H1 (cell line): ENCODE measurements around the gene NLRC3. TPM values are rescaled to one million over a fixed set of nuclear protein-coding genes. Genes with fewer than 3 reads are reported as not detected.

Source experiments
- CTBP2 ChIP-seq: IDR thresholded peaks from 2 replicates; pipeline ENCODE4 v1.7.0; 2011; ENCODE audit warnings: borderline replicate concordance, mild to moderate bottlenecking, moderate library complexity, mixed read lengths, low read length; ENCODE audit not compliant: insufficient read depth, insufficient read length
- FOSL1 ChIP-seq: IDR thresholded peaks from 2 replicates; pipeline ENCODE4 v1.6.1; 2011; ENCODE audit warnings: mild to moderate bottlenecking, low read depth, low read length, moderate library complexity; ENCODE audit not compliant: insufficient read depth
- JUN ChIP-seq: IDR thresholded peaks from 2 replicates; pipeline ENCODE4 v1.6.1; 2011; ENCODE audit warnings: low read depth, mild to moderate bottlenecking, improper control_type of control experiment, low read length
- KDM5A ChIP-seq: fragments of 200-600 bp; IDR thresholded peaks from 2 replicates; pipeline ENCODE4 v1.7.1; 2012; ENCODE audit warnings: mild to moderate bottlenecking, low read length, inconsistent platforms, mixed read lengths
- POLR2A ChIP-seq, 2 experiments: IDR thresholded peaks; 1 replicate in 1 of 2; 2 replicates in 1 of 2; pipeline ENCODE4 v1.6.1; 2011; ENCODE audit warnings: low read depth in 2 of 2, low read length in 2 of 2, mild to moderate bottlenecking in 2 of 2; ENCODE audit errors: control extremely low read depth in 1 of 2
- SIRT6 ChIP-seq: IDR thresholded peaks from one replicate; pipeline ENCODE4 v1.7.1; 2012; ENCODE audit warnings: low read length, inconsistent platforms
- SP2 ChIP-seq: IDR thresholded peaks from 2 replicates; pipeline ENCODE4 v1.6.1; 2012; ENCODE audit warnings: mild to moderate bottlenecking, low read length, inconsistent platforms
- SP4 ChIP-seq: IDR thresholded peaks from 2 replicates; pipeline ENCODE4 v1.6.1; 2012; ENCODE audit warnings: low read length, inconsistent platforms
- polyA plus RNA-seq, 7 experiments: library from polyadenylated mRNA; depleted of rRNA in 3 of 7; stranded (reverse) in 5 of 7; unstranded in 2 of 7; fragments of >200 nt in 5 of 7; fragments of 200-250 nt in 2 of 7; gene quantifications; 1 replicate in 5 of 7; 2 replicates in 1 of 7; 4 replicates in 1 of 7; pipeline versions ENCODE4 v1.2.1 to v1.2.3, GENCODE V29; 2011 to 2013; ENCODE audit warnings: missing spikeins in 2 of 7, mixed read lengths in 2 of 7
- total RNA-seq: library from RNA; stranded (reverse); fragmentation: NEBNext Ultra II Directional; extraction: Animal tissue kit (Norgen Biotek cat#: 25700); gene quantifications from 2 replicates; pipeline ENCODE4 v1.2.1, GENCODE V29; 2021
- TF ChIP-seq, protein P1 (sequence below): IDR thresholded peaks from 2 replicates; pipeline ENCODE4 v1.6.1; 2012; ENCODE audit warnings: inconsistent platforms

NLRC3 gene
- total and polyA plus RNA-seq, 2 of the 8 experiments (the other 6 are each of a cell fraction or from before 2014, with no cell fraction given) = 0.18 to 0.20 TPM

DNA sequence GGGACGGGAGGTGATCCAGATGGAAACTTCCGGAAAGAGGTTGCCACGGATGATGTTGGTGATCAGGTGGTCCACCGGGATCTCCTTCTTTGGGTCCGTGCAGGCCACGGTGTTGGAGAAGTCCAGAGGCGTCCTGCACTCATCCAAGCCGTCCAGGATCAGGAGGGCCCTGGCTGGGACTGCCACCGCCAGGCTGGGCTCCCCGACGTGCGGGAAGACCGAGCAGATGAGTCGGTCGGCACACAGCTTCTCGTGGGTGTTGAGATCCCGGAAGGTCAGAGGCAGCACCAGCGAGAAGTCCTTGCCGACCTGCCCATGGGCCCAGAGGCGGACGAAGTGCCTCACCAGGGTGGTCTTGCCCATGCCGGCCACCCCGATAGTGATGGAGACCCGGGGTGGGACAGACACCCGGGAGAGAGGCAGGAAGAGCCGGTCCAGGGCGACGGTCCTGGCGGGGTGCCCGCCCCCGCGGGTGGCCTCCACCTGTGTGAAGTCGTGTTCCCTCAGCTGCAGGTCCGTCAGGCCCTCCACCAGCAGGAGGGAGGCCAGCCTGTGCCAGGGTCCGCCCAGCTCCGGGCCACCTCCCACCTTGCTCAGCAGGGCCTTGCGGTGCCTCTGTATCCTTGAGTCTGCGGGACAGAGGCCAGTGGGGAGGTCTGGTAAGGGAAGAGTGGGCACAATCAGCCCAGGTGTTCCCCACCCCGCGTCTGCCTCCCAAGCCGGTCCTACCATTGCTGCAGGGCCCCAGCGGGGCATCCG lies 12.9 kb downstream of the NLRC3 start (continued):
- TF ChIP-seq SIRT6 (no peak), KDM5A (no peak), POLR2A (IDR thresholded peaks at IDR 0.05; ENCODE audit: control extremely low read depth in 1 of 2, low read depth in 2 of 2, low read length in 2 of 2) (no peak), SP2 (no peak), JUN (no peak), SP4 (no peak), FOSL1 (no peak), CTBP2 (no peak)
- TF ChIP-seq, protein P1, sequence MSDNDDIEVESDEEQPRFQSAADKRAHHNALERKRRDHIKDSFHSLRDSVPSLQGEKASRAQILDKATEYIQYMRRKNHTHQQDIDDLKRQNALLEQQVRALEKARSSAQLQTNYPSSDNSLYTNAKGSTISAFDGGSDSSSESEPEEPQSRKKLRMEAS = no peak
